ENCODE measurements around the gene RGS6.

Gene RGS6

DNA sequence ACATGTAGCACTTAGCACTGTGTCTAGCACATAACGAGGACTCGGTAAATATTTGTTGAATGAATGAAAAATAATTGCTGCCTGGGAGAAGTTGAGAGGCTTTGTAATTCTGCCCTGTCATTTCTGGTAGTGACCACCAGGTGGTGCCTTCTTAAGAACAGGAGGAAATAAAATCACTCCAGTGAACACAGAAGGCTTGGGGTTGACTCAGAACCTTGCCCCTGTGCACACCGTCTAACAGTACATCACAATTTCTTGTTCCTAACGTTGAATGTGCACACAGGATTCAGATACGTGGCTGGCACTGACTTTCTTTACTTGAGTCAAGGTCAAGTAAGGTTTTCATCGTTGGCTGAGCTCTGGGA lies 91.8 kb downstream of the RGS6 start:
- Histone ChIP-seq H3K9me3 (ENCODE audit: insufficient read depth, low read depth, low read length) (no peaks in the 10 kb centered on the region), H3K36me3 (ENCODE audit: insufficient read depth, low read depth, low read length) (no peaks in the 10 kb centered on the region), H3K27me3 (ENCODE audit: insufficient read depth, low read length) (no peaks in the 10 kb centered on the region), H3K4me3 (ENCODE audit: low read length) (no peak overlapping the region), H3K9ac (ENCODE audit: low read depth, low read length) (no peak overlapping the region), H3K27ac (ENCODE audit: low read length) (no peak overlapping the region), H3K4me1 (ENCODE audit: insufficient read depth, low read length) (no peaks in the 10 kb centered on the region)

DNA sequence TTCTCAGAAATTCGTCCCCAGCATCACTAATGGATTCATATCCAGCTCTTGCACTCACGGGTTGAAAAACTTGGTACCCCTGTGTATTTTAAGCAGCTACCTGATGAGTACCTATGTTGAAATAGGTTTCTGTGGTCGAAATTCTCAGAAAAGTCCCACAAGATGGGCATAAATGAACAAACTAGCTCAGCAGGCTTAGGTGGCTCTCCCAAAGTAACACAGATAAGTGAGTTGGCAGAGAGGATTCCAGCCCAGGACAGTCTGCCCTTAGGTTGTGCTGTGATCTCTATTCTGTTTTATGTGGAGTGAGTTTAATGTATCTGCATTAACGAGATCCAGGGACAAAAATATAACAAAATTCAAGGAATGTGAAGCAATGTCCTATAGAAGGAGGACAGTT lies 92.3 kb downstream of the RGS6 start:
- H3K4me3 ChIP-seq (ENCODE audit: low read length) = no peak overlapping the region

DNA sequence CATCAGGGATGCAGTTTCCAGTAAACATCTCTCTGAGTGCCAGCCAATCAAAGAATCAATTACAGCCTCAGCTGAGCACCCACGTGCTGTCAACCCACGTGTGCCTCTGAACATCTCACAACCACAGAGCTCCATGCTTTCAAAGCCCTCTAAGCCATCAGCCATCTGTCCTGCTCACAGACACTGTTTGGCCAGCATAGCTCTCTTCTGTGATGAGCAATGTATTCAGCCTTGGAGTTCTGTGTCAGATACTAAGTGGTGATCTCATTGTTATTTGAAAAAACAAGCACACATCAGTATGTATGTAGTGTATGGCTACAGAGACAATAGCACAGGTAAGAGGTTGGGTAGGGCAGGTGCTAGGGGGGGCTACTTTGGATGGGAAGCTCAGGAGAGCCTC lies 94.3 kb downstream of the RGS6 start:
- H3K4me3 ChIP-seq (ENCODE audit: low read length) = no peak overlapping the region

More for the DNA sequence above, 92.3 kb downstream of the RGS6 start:
- Histone ChIP-seq H3K27me3 (ENCODE audit: insufficient read depth, low read length) (no peaks in the 10 kb centered on the region), H3K4me1 (ENCODE audit: insufficient read depth, low read length) (no peaks in the 10 kb centered on the region), H3K36me3 (ENCODE audit: insufficient read depth, low read depth, low read length) (no peaks in the 10 kb centered on the region), H3K9me3 (ENCODE audit: insufficient read depth, low read depth, low read length) (no peaks in the 10 kb centered on the region), H3K9ac (ENCODE audit: low read depth, low read length) (no peak overlapping the region), H3K27ac (ENCODE audit: low read length) (no peak overlapping the region)

DNA sequence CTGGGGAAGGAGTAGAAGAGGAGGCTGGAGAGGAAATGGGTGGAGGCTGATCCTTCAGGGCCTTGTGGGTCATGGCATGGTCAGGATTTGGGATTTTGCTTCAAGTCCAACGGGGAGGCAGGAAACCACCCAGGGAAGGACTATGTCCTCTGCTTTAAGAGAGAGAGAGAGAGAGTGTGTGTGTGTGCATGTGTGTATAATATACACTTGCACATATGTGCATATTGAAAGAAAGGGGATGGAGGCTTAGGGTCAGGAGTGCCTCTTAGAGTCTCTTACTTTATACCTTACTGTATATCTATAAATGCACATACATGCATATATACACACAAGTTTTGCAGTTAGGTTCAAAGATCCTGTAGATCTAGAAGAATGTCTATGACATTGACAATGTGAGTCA lies 94.8 kb downstream of the RGS6 start:
- H3K4me1 ChIP-seq (ENCODE audit: insufficient read depth, low read length) = no peaks in the 10 kb centered on the region
- no peak overlapping the region for H3K9ac ChIP-seq (ENCODE audit: low read depth, low read length)
- H3K4me3 ChIP-seq (ENCODE audit: low read length) = no peak overlapping the region
- H3K9me3 ChIP-seq (ENCODE audit: insufficient read depth, low read depth, low read length) = no peaks in the 10 kb centered on the region
- H3K27ac ChIP-seq (ENCODE audit: low read length) = no peak overlapping the region
- no peaks in the 10 kb centered on the region for H3K27me3 ChIP-seq (ENCODE audit: insufficient read depth, low read length)
- no peaks in the 10 kb centered on the region for H3K36me3 ChIP-seq (ENCODE audit: insufficient read depth, low read depth, low read length)

More for the DNA sequence above, 94.3 kb downstream of the RGS6 start:
- H3K4me1 ChIP-seq (ENCODE audit: insufficient read depth, low read length) = no peaks in the 10 kb centered on the region
- no peaks in the 10 kb centered on the region for H3K27me3 ChIP-seq (ENCODE audit: insufficient read depth, low read length)
- no peak overlapping the region for H3K9ac ChIP-seq (ENCODE audit: low read depth, low read length)
- H3K9me3 ChIP-seq (ENCODE audit: insufficient read depth, low read depth, low read length) = no peaks in the 10 kb centered on the region
- H3K36me3 ChIP-seq (ENCODE audit: insufficient read depth, low read depth, low read length) = no peaks in the 10 kb centered on the region
- H3K27ac ChIP-seq (ENCODE audit: low read length) = no peak overlapping the region

DNA sequence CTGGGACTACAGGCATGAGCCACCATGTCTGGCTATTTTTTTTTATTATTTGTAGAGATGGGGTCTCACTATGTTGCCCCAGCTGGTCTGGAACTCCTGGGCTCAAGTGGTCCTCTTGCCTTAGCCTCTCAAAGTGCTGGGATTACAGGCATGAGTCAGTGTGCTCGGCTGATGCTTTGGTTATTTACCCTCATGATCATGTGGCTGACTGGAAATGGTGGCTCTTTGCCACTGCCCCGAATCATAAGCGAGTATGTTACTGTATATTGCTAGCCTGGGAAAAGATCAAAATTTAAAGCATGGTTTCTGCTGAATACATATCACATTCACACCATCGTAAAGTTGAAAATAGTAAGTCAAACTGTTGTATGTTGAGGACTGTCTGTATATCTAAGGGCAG lies 101.1 kb downstream of the RGS6 start:
- H3K4me3 ChIP-seq (ENCODE audit: low read length) = no peak overlapping the region
- H3K27me3 ChIP-seq (ENCODE audit: insufficient read depth, low read length) = no peaks in the 10 kb centered on the region
- H3K9me3 ChIP-seq (ENCODE audit: insufficient read depth, low read depth, low read length) = no peaks in the 10 kb centered on the region
- no peaks in the 10 kb centered on the region for H3K4me1 ChIP-seq (ENCODE audit: insufficient read depth, low read length)
- no peak overlapping the region for H3K27ac ChIP-seq (ENCODE audit: low read length)
- H3K9ac ChIP-seq (ENCODE audit: low read depth, low read length) = no peak overlapping the region
- no peaks in the 10 kb centered on the region for H3K36me3 ChIP-seq (ENCODE audit: insufficient read depth, low read depth, low read length)

DNA sequence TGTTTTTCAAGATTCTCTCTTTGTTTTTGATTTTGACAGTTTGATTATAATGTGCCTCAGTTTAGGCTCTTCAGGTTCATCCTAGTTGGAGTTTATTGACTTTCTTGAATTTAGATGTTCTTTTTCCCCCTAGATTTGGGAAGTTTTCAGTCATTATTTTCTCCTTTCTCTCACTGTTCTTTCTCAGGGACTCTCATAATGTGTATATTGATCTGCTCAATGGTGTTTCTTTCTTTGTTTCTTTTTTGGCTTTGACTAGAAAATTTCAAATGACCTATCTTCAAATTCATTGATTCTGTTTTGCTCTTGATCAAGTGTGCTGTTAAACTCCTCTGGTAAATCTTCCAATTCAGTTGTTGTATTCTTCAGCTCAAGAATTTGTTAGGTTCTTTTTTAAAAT lies 108.3 kb downstream of the RGS6 start:
- Histone ChIP-seq H3K36me3 (ENCODE audit: insufficient read depth, low read depth, low read length) (no peaks in the 10 kb centered on the region), H3K4me3 (ENCODE audit: low read length) (no peak overlapping the region), H3K27ac (ENCODE audit: low read length) (no peak overlapping the region), H3K9ac (ENCODE audit: low read depth, low read length) (no peak overlapping the region), H3K27me3 (ENCODE audit: insufficient read depth, low read length) (no peaks in the 10 kb centered on the region), H3K4me1 (ENCODE audit: insufficient read depth, low read length) (peaks cover 12% of the 10 kb centered on the region; the same call in 1 of the 2 replicates), H3K9me3 (ENCODE audit: insufficient read depth, low read depth, low read length) (0 out of 2 replicates have a peak, but pooled peaks cover 4% of the 10 kb centered on the region)

DNA sequence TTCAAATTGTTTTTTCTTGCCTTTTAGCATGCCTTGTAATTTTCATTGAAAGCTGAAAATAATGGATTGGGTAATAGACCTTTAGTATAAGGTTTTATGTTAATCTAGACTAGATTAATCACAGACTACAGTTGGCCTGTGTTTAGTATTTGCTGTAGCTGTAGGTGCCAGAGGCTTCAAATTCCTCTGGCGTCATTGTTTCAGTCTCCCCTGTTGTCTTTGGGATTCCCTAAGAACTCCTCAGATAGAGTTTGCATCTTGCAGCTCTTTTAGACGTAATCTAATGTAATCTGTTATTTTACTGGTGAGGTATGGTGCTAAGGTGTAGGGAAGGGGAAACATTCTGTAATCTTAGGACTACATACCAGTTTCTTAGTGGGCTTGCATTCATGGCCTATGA lies 113.0 kb downstream of the RGS6 start:
- Histone ChIP-seq H3K36me3 (ENCODE audit: insufficient read depth, low read depth, low read length) (no peaks in the 10 kb centered on the region), H3K27ac (ENCODE audit: low read length) (no peak overlapping the region), H3K9me3 (ENCODE audit: insufficient read depth, low read depth, low read length) (0 out of 2 replicates have a peak, but pooled peaks cover 4% of the 10 kb centered on the region), H3K4me1 (ENCODE audit: insufficient read depth, low read length) (no peaks in the 10 kb centered on the region), H3K27me3 (ENCODE audit: insufficient read depth, low read length) (no peaks in the 10 kb centered on the region), H3K4me3 (ENCODE audit: low read length) (no peak overlapping the region), H3K9ac (ENCODE audit: low read depth, low read length) (no peak overlapping the region)

DNA sequence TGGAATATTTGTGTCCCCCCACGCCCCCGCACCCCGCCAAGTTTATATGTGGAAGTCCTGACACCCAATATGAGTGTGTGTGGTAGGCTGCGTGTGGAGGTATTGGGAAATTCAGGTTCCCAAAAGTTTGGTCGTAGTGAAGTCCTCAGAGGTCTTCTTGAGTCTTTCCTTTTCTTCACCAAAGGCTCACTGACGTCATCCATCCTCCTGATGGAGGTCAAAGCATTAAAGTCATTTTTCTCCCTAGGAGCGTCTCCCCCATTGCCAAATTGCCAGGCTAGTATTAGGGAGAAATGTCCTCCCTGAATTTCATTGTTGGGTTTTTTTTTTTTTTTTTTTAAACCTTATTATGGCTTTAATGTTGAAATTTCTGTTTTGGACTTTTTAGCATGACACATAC lies 113.7 kb downstream of the RGS6 start:
- Histone ChIP-seq H3K9me3 (ENCODE audit: insufficient read depth, low read depth, low read length) (no peaks in the 10 kb centered on the region), H3K36me3 (ENCODE audit: insufficient read depth, low read depth, low read length) (no peaks in the 10 kb centered on the region)

DNA sequence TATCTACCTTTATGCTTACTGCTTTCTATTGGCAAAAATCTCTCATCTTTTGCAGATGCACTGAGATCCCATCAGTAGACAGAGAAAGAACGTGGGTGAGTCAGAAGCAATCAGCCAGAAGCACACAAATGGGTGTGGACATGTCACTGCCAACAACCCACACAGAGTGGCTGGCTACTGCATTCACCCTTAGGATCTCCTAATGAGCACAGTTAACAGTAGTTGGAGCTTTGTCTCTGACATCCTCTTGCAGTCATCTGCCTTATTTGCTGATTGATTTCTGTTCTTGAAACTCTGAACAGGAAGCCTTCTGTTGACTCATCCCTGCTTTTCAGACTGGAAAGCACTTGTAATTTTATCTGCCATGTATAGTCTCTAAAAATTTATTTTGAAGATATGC lies 117.2 kb downstream of the RGS6 start:
- no peak overlapping the region for H3K9ac ChIP-seq (ENCODE audit: low read depth, low read length)
- no peaks in the 10 kb centered on the region for H3K9me3 ChIP-seq (ENCODE audit: insufficient read depth, low read depth, low read length)
- no peak overlapping the region for H3K4me3 ChIP-seq (ENCODE audit: low read length)
- no peaks in the 10 kb centered on the region for H3K4me1 ChIP-seq (ENCODE audit: insufficient read depth, low read length)
- no peaks in the 10 kb centered on the region for H3K27me3 ChIP-seq (ENCODE audit: insufficient read depth, low read length)
- no peak overlapping the region for H3K27ac ChIP-seq (ENCODE audit: low read length)
- no peaks in the 10 kb centered on the region for H3K36me3 ChIP-seq (ENCODE audit: insufficient read depth, low read depth, low read length)

More for the DNA sequence above, 113.7 kb downstream of the RGS6 start:
- Histone ChIP-seq H3K27ac (ENCODE audit: low read length) (no peak overlapping the region), H3K27me3 (ENCODE audit: insufficient read depth, low read length) (no peaks in the 10 kb centered on the region), H3K9ac (ENCODE audit: low read depth, low read length) (no peak overlapping the region), H3K4me3 (ENCODE audit: low read length) (no peak overlapping the region), H3K4me1 (ENCODE audit: insufficient read depth, low read length) (no peaks in the 10 kb centered on the region)

DNA sequence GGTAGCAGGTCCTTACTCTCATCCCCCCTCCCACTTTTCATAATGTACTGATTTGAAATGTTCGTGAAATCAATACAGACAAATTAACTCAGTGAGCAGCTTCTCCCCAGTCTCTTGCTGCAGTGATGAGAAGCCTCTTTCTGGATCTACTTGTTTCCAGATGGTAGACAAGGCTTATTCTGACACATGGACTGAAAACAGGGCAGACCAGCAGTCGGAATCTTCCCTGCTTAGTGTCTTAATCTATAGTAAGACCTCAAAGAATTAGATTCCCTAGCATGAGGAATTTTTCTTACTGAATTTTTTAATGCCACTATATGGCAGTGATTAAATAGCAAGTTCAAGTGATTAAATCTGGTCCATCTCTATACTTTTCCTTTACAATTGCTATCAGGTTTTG lies 120.1 kb downstream of the RGS6 start:
- H3K27ac ChIP-seq (ENCODE audit: low read length) = no peak overlapping the region

DNA sequence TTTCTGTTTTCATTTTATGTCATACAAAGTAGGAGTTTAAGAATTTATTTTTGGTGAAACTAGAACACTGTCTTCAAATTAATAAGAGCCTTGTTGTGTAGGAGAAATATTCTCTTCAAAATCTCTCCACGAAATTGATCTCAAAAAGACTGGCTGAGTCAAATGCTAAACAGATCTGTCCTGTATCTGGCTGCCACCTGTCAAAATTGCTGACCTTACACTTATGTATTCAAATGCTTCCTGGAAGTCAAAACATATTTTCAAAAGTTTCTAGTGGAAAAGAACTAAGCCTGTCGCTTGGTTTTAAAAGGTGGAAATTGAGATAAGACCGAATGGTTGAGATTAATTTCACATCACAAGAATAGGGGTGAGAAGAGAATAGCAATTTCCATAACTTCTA lies 121.4 kb downstream of the RGS6 start:
- H3K9me3 ChIP-seq (ENCODE audit: insufficient read depth, low read depth, low read length) = no peaks in the 10 kb centered on the region
- H3K4me3 ChIP-seq (ENCODE audit: low read length) = no peak overlapping the region
- H3K4me1 ChIP-seq (ENCODE audit: insufficient read depth, low read length) = 0 out of 2 replicates have a peak, but pooled peaks cover 7% of the 10 kb centered on the region
- no peaks in the 10 kb centered on the region for H3K27me3 ChIP-seq (ENCODE audit: insufficient read depth, low read length)
- H3K27ac ChIP-seq (ENCODE audit: low read length) = no peak overlapping the region
- H3K9ac ChIP-seq (ENCODE audit: low read depth, low read length) = no peak overlapping the region
- H3K36me3 ChIP-seq (ENCODE audit: insufficient read depth, low read depth, low read length) = no peaks in the 10 kb centered on the region

More for the DNA sequence above, 120.1 kb downstream of the RGS6 start:
- Histone ChIP-seq H3K9ac (ENCODE audit: low read depth, low read length) (no peak overlapping the region), H3K27me3 (ENCODE audit: insufficient read depth, low read length) (no peaks in the 10 kb centered on the region), H3K36me3 (ENCODE audit: insufficient read depth, low read depth, low read length) (no peaks in the 10 kb centered on the region), H3K4me3 (ENCODE audit: low read length) (no peak overlapping the region), H3K4me1 (ENCODE audit: insufficient read depth, low read length) (0 out of 2 replicates have a peak, but pooled peaks cover 7% of the 10 kb centered on the region), H3K9me3 (ENCODE audit: insufficient read depth, low read depth, low read length) (no peaks in the 10 kb centered on the region)

DNA sequence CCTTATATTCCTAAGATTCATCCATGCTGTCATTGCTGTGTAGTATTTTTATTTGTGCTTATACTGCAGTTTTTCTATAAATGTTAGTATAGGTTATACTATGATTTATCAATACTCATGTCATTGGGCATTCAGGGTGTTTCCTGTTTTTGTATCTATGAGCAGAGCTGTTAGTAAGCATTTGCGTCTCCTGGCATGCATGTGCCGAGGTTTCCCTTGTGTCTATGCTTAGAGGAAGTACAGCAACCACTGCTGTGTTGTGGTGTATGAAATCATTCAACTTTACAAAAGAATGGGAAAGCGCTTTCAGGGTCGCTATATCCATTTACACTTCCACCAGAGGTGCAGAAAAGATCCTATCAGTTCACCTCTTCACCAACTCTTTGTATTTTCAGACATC lies 122.7 kb downstream of the RGS6 start:
- Histone ChIP-seq H3K27ac (ENCODE audit: low read length) (no peak overlapping the region), H3K4me1 (ENCODE audit: insufficient read depth, low read length) (0 out of 2 replicates have a peak, but pooled peaks cover 7% of the 10 kb centered on the region), H3K9ac (ENCODE audit: low read depth, low read length) (no peak overlapping the region), H3K36me3 (ENCODE audit: insufficient read depth, low read depth, low read length) (no peaks in the 10 kb centered on the region), H3K9me3 (ENCODE audit: insufficient read depth, low read depth, low read length) (no peaks in the 10 kb centered on the region), H3K27me3 (ENCODE audit: insufficient read depth, low read length) (no peaks in the 10 kb centered on the region), H3K4me3 (ENCODE audit: low read length) (no peak overlapping the region)

All from iPS-20b (cell line).